HG03520 (cell line): Measurements from ENCODE around the gene CDCA3.
"Not testable (repeated sequence)": the region's sequence is repeated elsewhere in the genome, so short reads cannot be mapped to it uniquely, and the experiment has no call there.

Experiments used
- ATAC-seq: cut with Tn5 transposase; IDR thresholded peaks from one replicate; pipeline ENCODE4 v1.9.1; 2021; ENCODE audit warnings: mild to moderate bottlenecking, moderate library complexity; ENCODE audit not compliant: unreplicated experiment

Gene CDCA3

GRCh38 chr12:6851153-6851920, at the start of gene CDCA3:
CDCA3 (minus strand) TSS chr12:6851286; CDS start chr12:6850952, 334 bp downstream.
- peak; percentile 51 for ATAC-seq

GRCh38 chr12:6899837-6900519, 48.9 kb upstream of the CDCA3 start:
- ATAC-seq, result no peak

DNA sequence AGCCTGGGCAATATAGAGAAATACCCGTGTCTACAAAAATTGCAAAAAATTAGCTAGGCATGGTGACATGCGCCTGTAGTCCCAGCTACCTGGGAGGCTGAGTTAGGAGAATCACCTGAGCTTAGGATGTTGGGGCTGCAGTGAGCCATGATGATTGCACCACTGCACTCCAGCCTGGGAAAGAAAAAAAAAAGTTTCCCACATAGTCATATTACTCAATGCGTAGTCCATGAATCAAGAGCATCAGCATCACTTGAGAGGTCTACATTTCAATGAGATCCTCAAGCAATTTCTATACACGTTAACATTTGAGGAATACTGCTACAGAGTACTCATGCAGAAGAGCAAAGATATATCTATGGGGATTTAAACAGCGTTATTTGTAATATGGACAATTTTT, 48.3 kb upstream of the CDCA3 start:
- no peak for ATAC-seq

DNA sequence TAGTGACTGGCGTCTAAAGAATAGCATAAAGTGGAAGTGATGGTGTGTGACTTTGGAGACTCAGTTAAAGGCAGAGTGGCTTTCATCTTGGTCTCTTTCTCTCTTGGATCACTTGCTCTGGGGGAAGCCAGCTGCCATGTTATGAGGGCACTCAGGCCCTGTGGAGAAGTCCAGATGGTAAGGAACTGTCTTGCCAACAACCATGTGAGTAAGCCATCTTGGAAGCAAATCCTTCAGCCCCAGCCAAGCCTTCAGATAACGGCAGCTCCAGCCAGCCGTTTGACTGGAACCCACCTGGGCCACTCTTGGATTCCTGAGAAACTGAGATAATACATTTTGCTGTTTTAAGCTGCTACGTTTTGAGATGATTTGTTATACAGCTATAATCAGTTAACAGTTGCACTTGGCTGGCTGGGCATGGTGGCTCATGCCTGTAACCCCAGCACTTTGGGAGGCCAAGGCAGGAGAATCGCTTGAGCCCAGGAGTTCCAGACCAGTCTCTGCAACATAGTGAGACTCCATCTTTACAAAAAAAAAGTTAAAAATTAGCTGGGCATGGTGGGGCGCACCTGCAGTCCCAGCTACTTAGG, 45.9 kb upstream of the CDCA3 start:
- no peak for ATAC-seq

- no peak for ATAC-seq
These were observed 43.2 kb upstream of the CDCA3 start for GRCh38 chr12:6894321-6894720.

- not testable (repeated sequence) for ATAC-seq
These were observed 41.6 kb upstream of the CDCA3 start for GRCh38 chr12:6892683-6893082.

DNA sequence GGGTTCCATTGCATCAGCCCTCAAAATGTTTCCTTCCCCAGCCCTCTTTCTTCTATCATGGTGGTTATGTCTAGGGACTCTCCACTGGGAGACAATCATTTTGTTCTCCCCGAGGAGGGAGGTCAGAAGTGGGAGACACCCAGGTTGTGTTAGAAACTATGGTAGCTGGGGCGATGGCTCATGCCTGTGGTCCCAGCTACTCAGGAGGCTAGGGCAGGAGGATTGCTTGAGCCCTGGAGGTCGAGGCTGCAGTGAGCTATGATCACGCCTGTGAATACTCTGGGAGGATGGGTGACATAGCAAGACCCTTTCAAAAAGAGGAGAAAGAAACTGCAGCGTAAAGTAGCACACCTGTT, 40.5 kb upstream of the CDCA3 start:
- ATAC-seq, result no peak

- peak; percentile 91 for ATAC-seq
These were observed 39.9 kb upstream of the CDCA3 start for GRCh38 chr12:6890789-6891645.

- ATAC-seq, result not testable (repeated sequence)
These were observed 38.9 kb upstream of the CDCA3 start for GRCh38 chr12:6889775-6890573.

- not testable (repeated sequence) for ATAC-seq
These were observed 37.7 kb upstream of the CDCA3 start for GRCh38 chr12:6888794-6889193.

GRCh38 chr12:6888360-6888759, 37.3 kb upstream of the CDCA3 start:
- ATAC-seq, result no peak

DNA sequence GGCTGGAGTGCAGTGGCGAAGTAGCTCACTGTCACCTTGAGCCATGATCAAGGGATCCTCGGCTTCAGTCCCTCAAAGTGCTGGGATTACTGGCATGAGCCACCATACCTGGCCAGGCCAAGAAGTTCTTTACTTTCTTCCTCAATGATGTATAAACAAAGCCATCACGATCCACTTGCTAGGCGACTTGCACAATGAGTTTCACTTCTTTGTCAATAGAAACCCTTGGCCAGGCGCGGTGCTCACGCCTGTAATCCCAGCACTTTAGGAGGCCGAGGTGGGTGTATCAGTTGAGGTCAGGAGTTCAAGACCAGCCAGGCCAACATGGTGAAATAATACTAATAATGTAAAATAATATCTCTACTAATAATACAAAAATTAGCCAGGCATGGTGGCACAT, 36.4 kb upstream of the CDCA3 start:
- no peak for ATAC-seq

GRCh38 chr12:6886206-6886999, 35.3 kb upstream of the CDCA3 start:
- ATAC-seq, result not testable (repeated sequence)

GRCh38 chr12:6884539-6884938, 33.5 kb upstream of the CDCA3 start:
- ATAC-seq, result no peak

- ATAC-seq, result no peak
These were observed 32.6 kb upstream of the CDCA3 start for GRCh38 chr12:6883683-6884082.

DNA sequence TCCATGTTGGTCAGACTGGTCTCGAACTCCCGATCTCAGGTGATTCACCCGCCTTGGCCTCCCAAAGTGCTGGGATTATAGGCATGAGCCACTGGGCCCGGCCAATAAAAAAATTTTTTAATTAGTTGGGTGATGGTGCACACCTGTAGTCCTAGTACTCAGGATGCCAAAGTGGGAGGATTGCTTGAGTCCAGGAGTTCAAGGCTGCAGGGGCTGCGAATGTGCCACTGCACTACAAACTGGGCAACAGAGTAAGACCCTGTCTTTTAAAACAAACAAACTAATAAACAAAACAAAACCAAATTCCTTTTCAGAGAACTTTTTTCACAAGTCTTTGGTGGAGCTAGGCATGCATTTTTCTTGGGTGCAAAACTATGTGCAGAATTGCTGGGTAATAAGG, 32.2 kb upstream of the CDCA3 start:
- no peak for ATAC-seq

DNA sequence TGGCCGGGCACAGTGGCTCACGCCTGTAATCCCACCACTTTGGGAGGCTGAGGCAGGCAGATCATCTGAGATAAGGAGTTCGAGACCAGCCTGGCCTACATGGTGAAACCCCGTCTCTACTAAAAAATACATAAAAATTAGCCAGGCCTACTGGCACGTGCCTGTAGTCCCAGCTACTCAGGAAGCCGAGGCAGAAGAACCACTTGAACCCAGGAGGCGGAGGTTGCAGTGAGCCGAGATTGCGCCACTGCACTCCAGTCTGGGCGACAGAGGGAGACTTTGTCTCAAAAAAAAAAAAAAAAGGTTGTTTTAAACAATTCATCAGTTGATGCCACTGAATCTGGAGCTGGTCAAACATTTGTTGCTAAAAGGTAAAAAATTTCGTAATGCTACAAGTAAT, 28.7 kb upstream of the CDCA3 start:
- ATAC-seq, result not testable (repeated sequence)

DNA sequence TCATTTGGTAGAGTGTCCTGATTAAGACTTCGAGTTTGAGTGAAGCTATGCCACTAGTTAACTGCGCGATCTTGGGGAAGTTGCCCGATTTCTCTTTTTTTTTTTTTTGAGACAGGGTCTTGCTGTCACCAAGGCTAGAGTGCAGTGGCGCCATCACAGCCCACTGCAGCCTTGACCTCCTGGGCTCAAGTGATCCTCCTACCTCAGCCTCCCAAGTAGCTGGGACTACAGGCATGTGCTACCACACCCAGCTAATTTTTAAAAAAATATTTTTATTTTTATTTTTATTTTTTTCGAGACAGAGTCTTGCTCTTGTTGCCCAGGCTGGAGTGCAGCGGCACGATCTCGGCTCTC, 22.9 kb upstream of the CDCA3 start:
- ATAC-seq, result not testable (repeated sequence)
